ENCODE results near the gene TMSB15B.
"Not testable (repeated sequence)": the region's sequence is repeated elsewhere in the genome, so short reads cannot be mapped to it uniquely, and the experiment has no call there.

The TMSB15B gene

DNA sequence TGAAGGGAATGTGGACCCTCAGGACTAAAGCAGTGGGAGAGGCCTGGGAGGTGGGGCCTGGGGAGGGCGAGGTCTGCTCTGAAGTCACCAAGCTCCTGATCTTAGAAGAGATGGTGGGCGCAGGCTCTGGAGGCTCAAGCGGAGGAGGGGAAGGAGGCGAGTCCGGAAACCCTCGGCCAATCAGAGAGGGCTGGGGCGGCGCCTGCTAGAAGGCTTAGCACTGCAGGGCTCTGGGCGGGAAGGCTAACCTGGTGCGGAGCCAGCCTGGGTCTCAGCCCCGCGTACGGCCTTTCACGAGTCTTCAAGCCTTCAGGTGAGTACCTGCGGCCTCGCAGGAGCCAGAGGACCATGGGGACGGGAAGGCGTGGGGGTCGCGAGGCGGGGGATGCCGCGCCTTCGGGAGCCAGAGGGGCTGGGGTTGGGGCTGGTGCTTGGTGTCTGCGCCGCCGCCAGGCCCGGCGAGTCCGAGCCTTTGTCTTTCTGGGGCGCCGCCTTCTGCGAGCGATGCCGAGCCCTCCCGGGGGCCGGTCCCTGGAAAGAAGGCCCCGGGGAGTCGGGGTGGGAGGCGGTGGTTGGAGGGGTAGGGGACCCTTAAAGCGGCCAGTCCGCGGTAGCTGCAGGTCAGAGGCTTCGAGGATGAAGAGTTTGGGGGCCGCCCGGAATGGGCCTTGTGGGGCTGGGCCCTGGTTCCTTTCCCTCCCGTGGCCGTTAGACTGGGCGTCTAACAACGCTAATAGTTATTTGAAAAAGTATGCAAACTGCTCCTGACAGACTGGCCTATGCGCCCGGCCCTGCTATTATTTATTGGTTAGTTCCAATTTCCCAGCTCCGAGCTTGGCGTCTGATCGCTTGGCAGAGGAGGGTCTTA lies at the start of gene TMSB15B:
TSS of gene TMSB15B (plus strand) at position 217 of the 868 bp plus-strand sequence.
- DNase-seq: not testable (repeated sequence)

DNA sequence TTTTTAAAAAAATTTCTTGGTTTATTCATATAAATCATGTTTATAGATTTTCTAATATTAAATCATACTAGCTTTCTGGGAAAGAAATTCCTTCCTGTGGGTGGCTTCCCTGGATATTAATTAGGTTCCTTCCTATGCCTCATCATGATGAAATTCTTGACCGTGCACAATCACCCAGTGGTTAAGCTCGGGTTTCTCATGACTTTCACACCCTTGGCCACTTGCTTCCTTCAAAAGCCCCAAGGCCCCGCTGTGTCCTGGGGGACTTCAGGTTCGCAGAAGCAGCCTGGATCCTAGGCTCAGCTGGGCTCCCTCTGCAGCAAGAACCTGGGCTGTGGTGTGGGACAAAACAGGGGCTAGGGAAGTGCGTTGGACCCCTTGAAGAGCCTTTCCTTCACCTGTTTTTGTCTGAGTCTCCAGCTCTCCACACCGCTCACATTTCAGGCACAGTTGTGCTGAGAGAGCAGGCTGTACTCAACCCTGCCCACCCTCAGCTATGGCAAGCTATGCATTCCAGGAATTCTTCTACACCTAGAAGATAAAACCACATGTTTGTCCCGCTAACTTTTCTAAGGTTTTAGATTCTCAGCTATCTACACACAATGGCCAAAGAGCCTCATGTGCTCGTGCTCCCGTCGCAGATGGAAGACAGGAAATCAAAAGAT lies 48.9 kb upstream of the TMSB15B start:
- DNase-seq: no peak

DNA sequence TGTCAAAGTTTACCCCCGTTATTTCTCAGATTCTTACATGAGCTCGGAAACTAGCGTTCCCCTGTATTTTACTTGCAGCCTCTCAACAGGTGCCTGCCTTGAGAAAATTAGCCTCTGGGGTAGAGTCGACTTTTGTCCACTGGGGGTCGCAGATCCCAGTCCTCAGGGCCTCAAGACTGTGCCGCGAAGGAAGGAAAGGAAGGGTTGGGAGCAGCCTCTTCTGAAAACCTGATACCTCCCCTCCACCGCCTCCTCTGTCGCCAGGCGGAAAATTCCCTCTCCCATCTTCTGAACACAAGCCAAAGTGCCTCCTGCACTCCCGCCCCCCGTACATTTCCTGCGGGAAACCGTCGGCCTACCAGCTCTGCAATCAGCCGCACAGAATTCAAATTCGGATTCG lies 44.4 kb upstream of the TMSB15B start:
- DNase-seq: peak; percentile 10

DNA sequence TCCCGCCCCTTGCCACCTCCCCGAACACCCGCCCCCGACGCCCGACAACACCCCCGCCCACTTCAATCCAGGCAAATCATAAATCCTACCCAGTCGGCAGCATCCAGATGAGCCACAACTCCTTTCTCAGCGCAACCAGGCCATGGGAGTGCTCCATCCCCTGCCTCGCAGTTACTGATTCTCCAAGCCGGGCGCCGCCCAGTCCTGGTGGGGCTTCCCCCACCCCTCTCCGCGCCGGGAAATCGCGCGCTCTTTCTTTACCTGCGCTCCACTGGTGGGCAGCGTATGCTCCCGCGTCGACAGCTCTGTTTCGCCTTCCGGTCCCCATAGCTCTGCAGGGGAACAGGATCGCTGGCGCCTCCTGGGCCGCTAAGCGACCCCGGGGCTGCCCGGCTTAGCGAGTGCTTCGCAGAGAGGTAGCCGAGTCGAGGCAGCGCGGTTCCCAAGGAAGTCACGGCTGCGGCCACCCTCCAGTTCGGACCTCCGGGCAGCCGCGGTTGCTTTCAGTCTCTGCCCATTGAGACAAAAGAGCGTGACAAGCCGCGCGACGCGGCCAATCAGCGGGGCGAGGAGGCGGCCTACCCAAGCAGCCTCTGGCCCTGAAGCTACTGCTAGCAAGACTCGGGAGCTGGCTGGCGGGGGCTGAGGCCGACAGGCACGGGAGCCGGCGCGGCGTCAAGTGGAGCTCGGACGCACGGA lies 43.7 kb upstream of the TMSB15B start:
- DNase-seq: peak; percentile 57

DNA sequence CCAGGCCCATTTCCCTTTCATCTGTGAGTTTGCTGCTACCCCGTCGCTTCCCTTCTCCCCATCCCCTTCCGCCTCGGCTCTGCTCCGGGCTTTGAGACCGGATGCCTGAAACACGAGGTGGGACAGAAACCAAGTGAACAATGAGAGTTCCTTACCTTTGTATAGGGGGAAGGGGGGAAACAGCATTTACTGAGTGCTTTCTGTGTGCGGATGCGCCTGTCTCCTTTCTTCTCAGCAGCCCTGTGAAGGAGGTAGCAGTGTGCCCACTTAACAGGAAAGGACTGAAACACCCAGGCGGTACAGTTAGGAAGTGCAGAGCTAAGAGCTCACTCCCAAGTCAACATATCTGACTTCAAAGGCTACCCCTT lies 43.2 kb upstream of the TMSB15B start:
- DNase-seq: peak; percentile 12

DNA sequence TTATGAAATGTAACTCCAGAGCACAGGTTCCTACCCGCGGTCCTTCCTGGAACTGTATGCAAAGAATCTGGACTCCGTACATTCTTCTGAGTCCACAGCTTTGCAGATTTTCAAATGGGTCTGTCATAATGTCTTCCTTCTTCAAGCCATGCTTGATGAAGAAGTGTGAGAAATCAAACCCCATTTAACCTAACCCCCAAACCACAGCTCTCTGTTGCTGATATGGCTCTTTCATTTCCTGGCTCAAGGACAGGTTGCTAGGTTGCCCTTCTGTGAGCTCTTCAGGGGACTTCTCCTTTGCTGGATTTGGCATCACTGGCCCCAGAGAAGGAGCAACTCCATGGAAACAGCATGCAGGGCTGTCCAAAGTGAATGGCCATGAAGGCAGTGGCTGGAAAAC lies 41.9 kb upstream of the TMSB15B start:
- DNase-seq: not testable (repeated sequence)

DNA sequence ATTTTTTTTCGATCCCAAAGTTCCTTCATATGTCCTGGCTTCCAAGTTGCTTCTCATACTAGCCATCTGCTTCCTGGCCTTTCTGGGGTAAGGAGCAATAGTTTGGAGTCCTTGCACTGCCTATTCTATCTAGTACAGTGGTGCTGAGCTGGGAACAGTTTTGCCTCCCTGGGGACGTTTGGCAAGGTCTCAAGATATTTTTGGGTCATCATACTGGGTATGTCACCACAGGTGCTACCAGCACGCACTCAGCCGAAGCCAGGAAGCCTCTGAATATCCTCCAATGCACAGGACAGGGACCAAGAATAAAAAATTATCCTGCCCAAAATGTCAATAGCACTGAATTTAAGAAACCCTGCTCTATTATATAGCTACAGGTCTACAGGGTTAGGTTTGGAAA lies 35.4 kb upstream of the TMSB15B start:
- no peak for DNase-seq

DNA sequence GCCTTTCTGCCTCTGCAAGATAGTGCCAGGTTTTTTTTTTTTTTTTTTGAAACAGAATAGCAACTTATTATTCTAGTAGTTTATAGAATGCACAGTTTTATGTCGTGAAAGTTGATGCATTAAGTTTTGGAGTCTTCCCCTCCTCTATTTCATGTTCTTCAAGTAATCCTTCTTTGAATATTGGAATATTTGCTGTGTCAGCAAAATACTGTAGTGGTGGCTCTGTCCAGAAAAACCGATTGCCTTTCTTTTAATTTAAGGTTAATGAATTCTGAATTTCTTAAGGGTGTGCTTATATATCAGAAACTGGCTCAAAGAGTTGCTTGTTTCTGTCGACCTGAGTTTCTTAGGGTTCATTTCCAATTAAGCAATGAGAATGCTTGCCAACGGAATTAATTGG lies 34.8 kb upstream of the TMSB15B start:
- DNase-seq: no peak

DNA sequence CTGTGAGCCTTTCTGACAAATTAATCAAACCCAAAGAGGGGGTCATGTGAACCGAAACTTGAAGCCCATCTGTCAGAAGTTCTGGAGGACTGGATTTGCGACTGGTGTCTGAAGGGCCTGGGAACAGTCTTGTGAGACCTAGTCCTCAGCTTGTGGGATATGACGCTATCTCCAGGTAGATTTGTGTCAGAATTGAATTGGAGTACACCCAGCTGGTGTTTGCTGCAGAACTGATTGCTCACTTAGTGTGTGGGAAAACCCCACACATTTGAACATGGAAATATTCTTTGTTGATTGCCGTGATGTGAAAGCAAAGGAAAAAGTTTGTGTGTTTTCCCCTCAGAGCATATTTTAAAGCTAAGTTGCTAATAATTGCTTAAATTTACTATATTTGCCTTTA lies 30.3 kb upstream of the TMSB15B start:
- DNase-seq: no peak

DNA sequence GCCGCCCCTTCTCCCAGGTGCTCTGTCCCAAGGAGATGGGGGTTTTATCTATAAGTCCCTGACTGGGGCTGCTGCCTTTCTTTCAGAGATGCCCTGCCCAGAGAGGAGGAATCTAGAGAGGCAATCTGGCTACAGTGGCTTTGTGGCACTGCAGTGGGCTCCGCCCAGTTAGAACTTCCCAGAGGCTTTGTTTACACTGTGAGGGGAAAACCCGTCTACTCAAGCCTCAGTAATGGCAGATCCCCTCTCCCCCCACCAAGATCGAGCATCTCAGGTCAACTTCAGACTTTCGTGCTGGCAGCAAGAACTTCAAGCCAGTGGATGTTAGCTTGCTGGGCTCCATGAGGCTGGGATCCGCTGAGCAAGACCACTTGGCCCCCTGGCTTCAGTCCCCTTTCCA lies 22.2 kb upstream of the TMSB15B start:
- not testable (repeated sequence) for DNase-seq

DNA sequence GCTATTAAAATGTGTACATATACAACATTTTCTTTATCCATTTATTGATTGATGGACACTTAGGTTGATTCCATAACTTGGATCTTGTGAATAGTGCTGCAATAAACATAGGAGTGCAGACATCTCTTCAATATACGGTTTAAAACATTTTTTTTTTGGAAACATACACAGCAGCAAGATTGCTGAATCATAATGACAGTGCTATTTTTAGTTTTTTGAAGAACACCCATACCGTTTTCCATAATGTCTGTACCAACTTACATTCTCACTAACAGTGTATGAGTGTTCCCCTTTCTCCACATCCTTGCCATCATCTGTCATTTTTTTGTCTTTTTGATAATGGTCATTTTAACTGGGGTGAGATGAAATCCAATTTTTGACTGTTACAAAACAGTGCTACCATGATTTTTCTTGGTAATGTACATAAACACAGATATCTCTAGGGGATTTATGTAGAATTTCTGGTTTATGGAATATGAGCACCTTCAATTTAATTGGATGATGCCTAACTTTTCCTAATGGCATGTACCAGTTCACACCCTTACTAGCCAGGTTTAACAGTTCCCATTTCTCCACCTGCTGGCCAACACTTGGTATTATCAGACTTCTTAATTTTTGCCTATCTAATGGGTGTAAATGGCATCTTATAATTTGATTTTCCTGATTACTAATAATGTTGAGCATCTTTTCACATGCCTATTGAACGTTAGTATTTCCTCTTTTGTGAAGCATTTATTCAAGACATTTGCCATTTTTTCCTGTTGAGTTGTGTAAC lies 21.0 kb upstream of the TMSB15B start:
- no peak for DNase-seq

DNA sequence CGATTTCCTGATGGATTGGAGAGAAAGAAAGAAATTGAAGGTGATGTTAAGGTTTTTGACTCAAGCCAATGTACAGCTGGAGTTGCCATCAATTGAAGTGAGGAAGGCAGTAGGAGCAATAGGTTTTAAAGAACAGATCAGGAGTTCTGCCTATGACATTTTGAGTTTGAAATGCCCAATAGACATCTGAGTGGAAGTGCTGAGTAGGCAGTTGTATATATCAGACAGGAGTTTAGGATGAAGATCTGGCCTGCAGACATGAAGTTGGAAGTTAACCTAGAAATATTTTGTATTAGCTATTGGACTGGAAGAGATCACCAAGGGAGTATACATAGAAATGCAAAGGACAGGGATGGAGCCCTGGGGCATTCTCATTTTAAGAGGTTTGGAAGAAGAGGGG lies 12.9 kb upstream of the TMSB15B start:
- DNase-seq: no peak

DNA sequence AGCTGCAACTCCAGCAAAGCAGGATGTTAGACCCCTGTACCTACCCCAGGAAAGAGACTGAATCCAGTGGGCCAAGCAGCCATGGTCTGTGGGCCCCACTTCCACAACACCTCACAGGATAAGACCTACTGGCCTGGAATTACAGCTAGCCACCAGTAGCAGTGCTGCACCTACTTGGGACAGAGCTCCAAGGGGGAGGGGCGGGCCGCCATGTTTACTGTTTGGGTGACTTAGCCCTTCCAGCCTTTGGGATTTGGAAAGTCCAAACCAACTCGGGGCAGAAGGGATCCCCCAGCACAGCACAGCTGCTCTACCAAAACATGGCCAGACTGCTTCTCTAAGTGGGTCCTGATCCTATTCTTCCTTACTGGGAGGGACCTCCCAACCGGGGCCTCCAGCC lies 9.1 kb upstream of the TMSB15B start:
- DNase-seq: no peak

DNA sequence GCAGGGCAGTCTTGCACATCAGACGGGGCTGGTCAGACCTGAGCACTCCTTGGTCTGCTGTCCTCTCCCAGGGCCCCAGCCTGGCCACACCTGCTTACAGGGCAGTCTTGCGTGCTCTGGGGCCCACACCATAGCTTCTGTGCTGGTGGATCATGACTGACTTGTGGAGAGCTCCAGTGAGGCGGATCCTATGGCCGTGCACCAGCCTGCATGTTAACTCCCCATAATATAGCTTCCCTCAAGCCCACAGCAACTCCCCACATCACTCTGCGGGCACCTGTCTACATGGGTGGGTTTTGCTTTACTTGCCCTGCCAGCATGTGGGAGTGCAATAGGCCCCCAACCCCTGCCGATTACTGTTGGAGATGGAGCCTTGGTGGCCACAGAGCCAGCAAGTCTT lies 8.2 kb upstream of the TMSB15B start:
- DNase-seq: no peak

DNA sequence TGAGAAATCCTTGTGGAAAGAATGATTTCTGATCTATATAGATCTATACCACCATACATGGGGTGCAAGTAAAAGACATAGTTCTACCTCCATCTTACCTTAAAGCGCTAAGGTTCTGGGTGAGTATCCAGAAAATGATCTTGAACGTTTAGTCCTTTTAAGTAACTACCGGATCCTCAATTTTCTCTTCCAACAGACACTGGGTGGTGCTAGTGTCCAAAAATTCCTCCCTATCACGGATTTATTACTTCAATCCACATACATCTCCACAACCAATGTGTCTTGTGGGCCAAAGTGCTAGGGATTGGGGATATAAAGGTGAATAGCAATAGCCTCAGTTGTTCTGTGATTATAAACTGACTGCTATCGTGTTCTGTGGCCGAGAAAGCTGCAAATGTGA lies 1.8 kb upstream of the TMSB15B start:
- DNase-seq: not testable (repeated sequence)

DNA sequence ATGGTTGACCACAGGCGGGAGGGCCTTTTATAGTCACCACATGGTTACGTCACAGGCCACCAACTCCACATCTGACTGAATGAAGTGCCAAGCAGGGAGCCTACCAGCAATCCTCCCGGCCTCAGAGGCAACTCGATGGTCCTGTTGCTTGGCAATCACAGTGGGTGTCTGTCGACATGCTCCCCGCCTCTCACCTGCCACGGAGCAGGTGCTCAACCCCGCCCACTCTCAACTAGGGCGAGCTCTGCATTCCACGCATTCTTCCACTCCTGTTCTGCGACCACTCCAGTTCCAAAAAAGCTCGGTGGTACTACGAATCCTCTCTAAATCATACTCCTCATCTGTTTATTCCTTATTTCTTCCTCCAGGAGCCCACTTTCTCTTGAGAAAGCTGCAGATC lies 21.1 kb downstream of the TMSB15B start:
- DNase-seq: not testable (repeated sequence)

DNA sequence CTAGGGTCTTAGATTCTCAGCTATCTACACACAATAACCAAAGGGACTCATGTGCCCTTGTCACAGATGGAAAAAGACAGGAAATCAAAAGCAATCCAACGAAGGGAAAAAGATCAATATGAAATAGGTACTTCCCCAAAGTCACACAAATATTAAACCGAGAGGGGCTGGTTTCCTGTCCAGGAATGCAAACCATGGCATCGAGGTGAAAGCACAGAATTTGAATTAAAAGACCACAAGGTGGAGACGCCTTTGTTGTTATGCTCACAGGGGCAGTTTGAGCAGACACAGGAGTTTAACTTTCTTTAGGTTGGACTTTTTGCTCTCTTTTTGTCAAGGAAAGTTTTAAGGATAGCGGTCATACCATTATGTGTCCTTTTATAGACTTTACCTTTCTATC lies 36.8 kb downstream of the TMSB15B start:
- no peak for DNase-seq

DNA sequence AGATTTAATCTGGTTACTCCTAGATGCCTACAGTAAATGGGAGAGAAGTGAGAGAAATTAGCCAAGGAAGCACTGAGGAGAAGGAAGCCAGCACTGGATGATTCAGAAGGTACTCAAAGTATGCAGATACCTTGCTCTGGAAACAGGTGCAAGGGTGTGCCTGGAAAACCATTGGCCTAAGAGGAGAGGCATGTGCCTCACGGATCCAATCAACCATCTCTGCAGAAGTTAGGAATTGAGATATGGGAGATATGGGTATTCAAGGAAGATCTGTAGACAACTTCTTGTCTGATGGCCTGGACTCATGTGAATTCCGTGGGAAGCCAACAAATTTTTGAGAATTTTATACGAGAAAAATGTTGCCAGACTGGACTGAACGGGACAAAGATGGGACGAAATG lies 46.4 kb downstream of the TMSB15B start:
- no peak for DNase-seq

DNA sequence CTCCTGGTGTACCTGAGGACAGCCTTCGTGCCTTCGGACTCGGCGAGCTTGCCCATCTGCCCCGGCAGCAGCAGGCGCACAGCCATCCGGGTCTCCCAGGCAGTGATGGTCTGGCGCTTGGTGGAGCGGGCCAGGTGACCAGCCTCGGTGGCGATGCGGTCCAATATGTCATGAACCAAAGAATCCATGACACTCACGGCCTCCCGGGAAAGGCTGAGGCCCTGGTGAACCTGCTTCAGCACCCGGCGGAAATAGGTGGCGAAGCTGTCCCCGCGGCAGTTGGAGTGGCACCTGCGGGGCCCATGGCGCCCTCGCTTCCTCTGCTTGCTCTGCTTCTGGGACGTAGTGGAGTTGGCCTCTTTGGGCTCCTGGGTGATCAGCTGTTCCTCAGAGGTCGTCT lies 50.7 kb downstream of the TMSB15B start:
- DNase-seq: no peak

DNA sequence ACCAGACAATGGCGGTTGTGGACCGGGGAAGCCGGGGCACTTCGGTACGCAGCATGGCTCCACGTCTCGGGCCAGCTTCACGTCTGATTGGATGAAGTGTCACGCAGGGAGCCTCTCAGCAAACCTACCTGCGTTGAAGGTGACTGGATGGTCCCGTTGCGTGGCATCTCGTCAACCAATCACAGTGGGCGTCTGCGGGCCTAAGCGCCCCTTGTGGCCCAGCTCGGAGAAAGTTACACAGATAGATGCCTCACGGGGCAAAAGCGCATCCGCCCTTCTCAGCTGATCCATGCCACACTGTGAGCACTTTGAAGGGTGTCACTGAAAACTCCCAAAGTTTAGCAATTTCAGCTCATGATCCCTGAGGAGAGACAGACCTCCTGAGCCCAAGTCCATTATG lies 51.2 kb downstream of the TMSB15B start, which contains the start of gene H2BW1:
TSS of gene H2BW1 (minus strand) at position 103 of the 400 bp plus-strand sequence. CDS start 132 bp downstream, outside the sequence.
- DNase-seq: no peak

DNA sequence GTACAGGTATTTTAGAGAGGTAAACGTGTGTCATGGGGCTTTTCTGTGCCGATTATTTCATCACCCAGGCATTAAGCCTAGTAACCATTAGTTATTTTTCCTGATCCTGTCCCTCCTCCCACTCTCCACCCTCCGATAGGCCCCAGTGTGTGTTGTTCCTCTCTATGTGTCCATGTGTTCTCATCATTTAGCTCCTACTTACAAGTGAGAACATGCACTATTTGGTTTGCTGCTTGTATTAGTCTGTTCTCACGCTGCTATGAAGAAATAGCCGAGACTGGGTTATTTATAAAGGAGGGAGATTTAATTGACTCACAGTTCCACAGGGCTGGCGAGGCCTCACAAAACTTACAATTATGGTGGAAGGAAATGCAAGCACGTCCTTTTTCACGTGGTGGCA lies 53.1 kb downstream of the TMSB15B start:
- DNase-seq: not testable (repeated sequence)
